HFF-Myc (cell line): ENCODE results near the gene TRIO.

ENCODE experiments used
- DNase-seq: peaks from one replicate; pipeline ENCODE4 v3.0.0-alpha.2; 2011; ENCODE audit warnings: low read depth; ENCODE audit errors: extremely low read depth
- H3K4me3 ChIP-seq: replicated peaks from 2 replicates; pipeline ENCODE4 v1.5.1; 2011; ENCODE audit warnings: low read depth, mild to moderate bottlenecking, control low read depth, low read length
- CTCF ChIP-seq: IDR thresholded peaks from 2 replicates; pipeline ENCODE4 v1.5.1; 2012; ENCODE audit warnings: mild to moderate bottlenecking, low read depth, low read length, control low read depth; ENCODE audit errors: missing control alignments

The TRIO gene

GRCh38 chr5:14364576-14365472 is 221.7 kb downstream of the TRIO start:
- peak; percentile 59 for TF ChIP-seq CTCF
- DNase-seq, result no peak
- no peak overlapping the region for H3K4me3 ChIP-seq

GRCh38 chr5:14365831-14366430 is 222.8 kb downstream of the TRIO start:
- DNase-seq, result no peak
- TF ChIP-seq CTCF, result no peak
- H3K4me3 ChIP-seq, result no peak overlapping the region

- no peak for DNase-seq
- TF ChIP-seq CTCF, result no peak
- H3K4me3 ChIP-seq, result no peak overlapping the region
Observed at GRCh38 chr5:14366763-14367162, 223.6 kb downstream of the TRIO start.

GRCh38 chr5:14367364-14367763 is 224.2 kb downstream of the TRIO start:
- DNase-seq, result no peak
- no peak overlapping the region for H3K4me3 ChIP-seq
- no peak for TF ChIP-seq CTCF

- H3K4me3 ChIP-seq, result no peak overlapping the region
- DNase-seq, result no peak
- no peak for TF ChIP-seq CTCF
Observed at GRCh38 chr5:14369780-14370179, 226.6 kb downstream of the TRIO start.

- no peak for DNase-seq
- no peak for TF ChIP-seq CTCF
- H3K4me3 ChIP-seq, result no peak overlapping the region
Observed at GRCh38 chr5:14370386-14370785, 227.2 kb downstream of the TRIO start.
